Spleen (tissue), 11 donors: ENCODE measurements around the gene NANS. TPM values are rescaled to one million over a fixed set of nuclear protein-coding genes. Genes with fewer than 3 reads are reported as not detected.
A peak's percentile ranks its signal among the peaks of the same experiment; 100 is the strongest.

Experiments used
- DNase-seq: peaks from one replicate; pipeline ENCODE4 v3.0.0-alpha.2; 2020
- H3K27ac ChIP-seq, 8 donors: fragments of 200-600 bp; sonication (generic) in 7 of 8; 1 replicate in 4 of 8; 2 replicates in 4 of 8; pipeline versions ENCODE4 v1.5.0 to v1.8.0; 2016 to 2021; ENCODE audit warnings: inconsistent platforms in 4 of 8, mild to moderate bottlenecking in 4 of 8, moderate library complexity in 1 of 8
- H3K27me3 ChIP-seq, 7 donors: fragments of 200-600 bp; sonication (generic) in 6 of 7; replicated peaks in 1 of 7; 1 replicate in 4 of 7; 2 replicates in 3 of 7; pipeline versions ENCODE4 v1.5.0 to v1.8.0; 2016 to 2021; ENCODE audit warnings: inconsistent platforms in 3 of 7, mild to moderate bottlenecking in 1 of 7
- H3K36me3 ChIP-seq, 6 donors: fragments of 200-600 bp; sonication (generic) in 5 of 6; 1 replicate in 4 of 6; 2 replicates in 2 of 6; pipeline versions ENCODE4 v1.5.0 to v1.8.0; 2016 to 2021; ENCODE audit warnings: inconsistent platforms in 2 of 6
- H3K4me1 ChIP-seq, 6 donors: fragments of 200-600 bp; sonication (generic) in 5 of 6; 1 replicate in 3 of 6; 2 replicates in 3 of 6; pipeline versions ENCODE4 v1.5.0 to v1.8.0; 2016 to 2021; ENCODE audit warnings: inconsistent platforms in 3 of 6
- H3K4me3 ChIP-seq, 8 donors: fragments of 200-600 bp; sonication (generic) in 7 of 8; 1 replicate in 4 of 8; 2 replicates in 4 of 8; pipeline versions ENCODE4 v1.5.0 to v1.8.0; 2016 to 2021; ENCODE audit warnings: inconsistent platforms in 4 of 8, mild to moderate bottlenecking in 4 of 8, moderate library complexity in 2 of 8
- H3K9me3 ChIP-seq, 8 donors: fragments of 200-600 bp; sonication (generic) in 7 of 8; 1 replicate in 4 of 8; 2 replicates in 4 of 8; pipeline versions ENCODE4 v1.5.0 to v1.8.0; 2016 to 2021; ENCODE audit warnings: inconsistent platforms in 4 of 8
- POLR2A ChIP-seq, 3 donors: fragments of 450-650 bp; IDR thresholded peaks; one replicate each; pipeline ENCODE4 v1.5.1; 2017; ENCODE audit warnings: antibody characterized with exemption in 3 of 3, mild to moderate bottlenecking in 1 of 3
- POLR2AphosphoS5 ChIP-seq, 3 donors: sonication (generic); formaldehyde crosslinking; IDR thresholded peaks; one replicate each; pipeline ENCODE4 v1.5.1; 2017; ENCODE audit warnings: antibody characterized with exemption in 3 of 3
- WGBS, 5 donors: extraction: QIAGEN DNeasy Blood & Tissue Kit in 3 of 5; methylation state at CpG; one replicate each; pipeline versions ENCODE4 v1.1.5 to v1.1.7; 2013 to 2018; 5-methylcytosine and 5-hydroxymethylcytosine counted together
- intact Hi-C: fragments of 100-400 bp; cut with DNase I; formaldehyde crosslinking; loops from one replicate; pipeline ENCODE4 v1.15.0; 2023; ENCODE audit warnings: low total_unique reads
- polyA plus RNA-seq, 3 donors: library from polyadenylated mRNA; stranded (reverse); fragments of 200-250 nt; gene quantifications; one replicate each; pipeline ENCODE4 v1.2.1, GENCODE V29; 2013
- total RNA-seq, 7 donors: library from RNA; depleted of rRNA in 3 of 7; stranded (reverse); fragments of >200 nt in 3 of 7; fragmentation: NEBNext Ultra II Directional in 4 of 7; extraction: Animal tissue kit (Norgen Biotek cat#: 25700) in 4 of 7; gene quantifications; one replicate each; pipeline versions ENCODE4 v1.1.0 to v1.2.1, GENCODE V29; 2016 to 2021
- TF ChIP-seq, protein P1 (sequence below), 11 experiments: fragments of 200-600 bp in 7 of 11; fragments of 450-650 bp in 4 of 11; sonication (generic) in 4 of 11; IDR thresholded peaks in 8 of 11; conservative IDR thresholded peaks in 3 of 11; 1 replicate in 7 of 11; 2 replicates in 4 of 11; pipeline versions ENCODE4 v1.4.0 to v1.8.0; 2016 to 2021; ENCODE audit warnings: antibody characterized with exemption in 11 of 11, inconsistent platforms in 4 of 11, mild to moderate bottlenecking in 1 of 11
- donor health status: healthy with polysubstance abuse.
- donor health status: DM: no; HTN: no; CAD: no; lungs with moderate emphysema.
- donor health status: DM: no; HTN: no; CAD: no.
- donor health status: Bipolar disorder and iron deficiency.
- donor health status: healthy.
- donor health status: DM: no; HTN: no; CAD: no.
- donor health status: DM: yes; HTN: yes; CAD: no.

Gene NANS
- total and polyA plus RNA-seq, 10 donors: 30.6 to 87.3 (median 53.1) TPM

DNA sequence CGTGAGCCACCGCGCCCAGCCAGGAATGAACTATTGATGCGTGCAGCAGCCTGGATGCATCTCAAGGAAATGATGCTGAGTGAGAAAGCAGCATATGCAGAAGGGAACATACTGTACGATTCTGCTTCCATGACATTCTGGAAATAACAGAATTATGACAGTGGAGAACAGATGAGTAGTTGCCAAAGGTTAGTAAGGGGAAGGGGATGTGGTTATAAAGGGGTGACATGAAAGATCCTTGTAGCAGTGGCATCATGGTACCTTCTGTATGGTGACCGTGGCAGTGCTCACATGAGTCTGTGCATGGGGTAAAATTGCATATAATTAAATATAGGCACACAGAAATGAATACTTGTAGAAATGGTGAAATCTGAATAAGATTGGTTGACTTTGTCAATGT lies 13.0 kb downstream of the NANS start:
- H3K27me3 ChIP-seq: no peaks in the 10 kb centered on the region
- no peaks in the 10 kb centered on the region for H3K9me3 ChIP-seq
- WGBS, 5 donors: 89 to 96% (median 93%) methylated on average over 6 of the region's 6 CpGs
- peaks cover 1 to 27% (median 11%) of the 10 kb centered on the region in 6 donors for H3K4me1 ChIP-seq
- intact Hi-C loops: no loop called here
- DNase-seq: peak; percentile 1
- H3K36me3 ChIP-seq: peaks cover 0 to 73% (median 18%) of the 10 kb centered on the region in 6 donors
- H3K27ac ChIP-seq: no peak overlapping the region
- H3K4me3 ChIP-seq: no peak overlapping the region
- TF ChIP-seq, protein P1, sequence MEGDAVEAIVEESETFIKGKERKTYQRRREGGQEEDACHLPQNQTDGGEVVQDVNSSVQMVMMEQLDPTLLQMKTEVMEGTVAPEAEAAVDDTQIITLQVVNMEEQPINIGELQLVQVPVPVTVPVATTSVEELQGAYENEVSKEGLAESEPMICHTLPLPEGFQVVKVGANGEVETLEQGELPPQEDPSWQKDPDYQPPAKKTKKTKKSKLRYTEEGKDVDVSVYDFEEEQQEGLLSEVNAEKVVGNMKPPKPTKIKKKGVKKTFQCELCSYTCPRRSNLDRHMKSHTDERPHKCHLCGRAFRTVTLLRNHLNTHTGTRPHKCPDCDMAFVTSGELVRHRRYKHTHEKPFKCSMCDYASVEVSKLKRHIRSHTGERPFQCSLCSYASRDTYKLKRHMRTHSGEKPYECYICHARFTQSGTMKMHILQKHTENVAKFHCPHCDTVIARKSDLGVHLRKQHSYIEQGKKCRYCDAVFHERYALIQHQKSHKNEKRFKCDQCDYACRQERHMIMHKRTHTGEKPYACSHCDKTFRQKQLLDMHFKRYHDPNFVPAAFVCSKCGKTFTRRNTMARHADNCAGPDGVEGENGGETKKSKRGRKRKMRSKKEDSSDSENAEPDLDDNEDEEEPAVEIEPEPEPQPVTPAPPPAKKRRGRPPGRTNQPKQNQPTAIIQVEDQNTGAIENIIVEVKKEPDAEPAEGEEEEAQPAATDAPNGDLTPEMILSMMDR (IDR thresholded peaks at IDR 0.05 in 8 of 11, conservative IDR thresholded peaks at IDR 0.05 in 3 of 11): no peak
- TF ChIP-seq POLR2AphosphoS5 (IDR thresholded peaks at IDR 0.05) (peak in 1 of 3 donors; percentile 8), POLR2A (IDR thresholded peaks at IDR 0.05) (no peak)

DNA sequence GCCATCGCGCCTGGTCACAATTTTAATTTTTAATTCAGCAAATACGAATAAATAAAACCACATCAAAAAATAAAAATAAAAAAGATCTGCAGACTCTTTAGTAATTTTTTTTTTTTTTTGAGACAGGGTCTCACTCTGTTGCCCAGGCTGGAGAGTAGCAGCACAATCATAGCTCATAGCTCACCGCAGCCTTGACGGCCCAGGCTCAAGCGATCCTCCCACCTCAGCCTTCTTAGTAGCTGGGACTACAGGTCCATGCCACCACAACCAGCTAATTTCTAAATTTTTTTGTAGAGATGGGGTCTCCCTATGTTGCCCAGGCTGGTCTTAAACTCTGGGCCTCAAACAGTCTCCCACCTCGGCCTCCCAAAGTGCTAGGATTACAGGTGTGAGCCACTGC lies 14.2 kb downstream of the NANS start:
- no peaks in the 10 kb centered on the region for H3K9me3 ChIP-seq
- no peak for TF ChIP-seq POLR2AphosphoS5 (IDR thresholded peaks at IDR 0.05)
- no peak for TF ChIP-seq POLR2A (IDR thresholded peaks at IDR 0.05)
- TF ChIP-seq, protein P1 (IDR thresholded peaks at IDR 0.05 in 8 of 11, conservative IDR thresholded peaks at IDR 0.05 in 3 of 11): no peak
- peak; percentile 11 for DNase-seq
- intact Hi-C loops: loop anchor here (5.0 to 10.0 kb wide), 2 partner anchors 124 to 192 kb away; partner anchors contain the start of gene CORO2A
- H3K36me3 ChIP-seq: peaks cover 0 to 61% (median 9%) of the 10 kb centered on the region in 6 donors
- 94 to 100% (median 96%) methylated on average over 7 of the region's 7 CpGs for WGBS, 5 donors
- H3K27me3 ChIP-seq: no peaks in the 10 kb centered on the region
- H3K27ac ChIP-seq: no peak overlapping the region
- H3K4me3 ChIP-seq: no peak overlapping the region
- peaks cover 12 to 39% (median 23%) of the 10 kb centered on the region in 6 donors for H3K4me1 ChIP-seq

DNA sequence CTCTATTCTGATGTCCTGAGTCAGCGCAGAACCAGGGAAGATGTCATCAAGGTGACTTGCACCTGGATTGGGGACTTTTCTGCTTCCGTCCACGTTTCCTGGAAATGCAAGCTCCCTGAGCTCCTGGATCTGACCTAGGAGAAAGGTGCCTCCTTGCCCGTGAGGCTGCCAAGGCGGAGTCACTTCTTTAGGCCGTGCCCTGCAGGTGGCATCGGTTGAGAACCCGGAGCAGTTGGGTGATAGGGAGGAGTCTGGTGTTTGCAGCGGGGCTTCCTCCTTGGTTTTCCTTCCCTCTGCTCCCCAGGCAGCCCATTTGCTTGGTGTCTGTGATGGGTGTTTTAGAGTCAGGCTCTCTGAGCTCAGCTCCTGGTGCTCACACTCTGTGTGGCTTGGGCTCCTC lies 15.2 kb downstream of the NANS start:
- TF ChIP-seq POLR2A (IDR thresholded peaks at IDR 0.05): no peak
- TF ChIP-seq, protein P1 (IDR thresholded peaks at IDR 0.05 in 8 of 11, conservative IDR thresholded peaks at IDR 0.05 in 3 of 11): no peak
- TF ChIP-seq POLR2AphosphoS5 (IDR thresholded peaks at IDR 0.05): no peak
- Histone ChIP-seq H3K27ac (no peak overlapping the region), H3K9me3 (no peaks in the 10 kb centered on the region), H3K36me3 (peaks cover 0 to 55% (median 3%) of the 10 kb centered on the region in 6 donors), H3K4me3 (no peak overlapping the region), H3K4me1 (peaks cover 12 to 48% (median 28%) of the 10 kb centered on the region in 6 donors), H3K27me3 (no peaks in the 10 kb centered on the region)
- intact Hi-C loops: loop anchor here (5.0 to 10.0 kb wide), 2 partner anchors 123 to 191 kb away; partner anchors contain the start of gene CORO2A
- DNase-seq: peak; percentile 62
- WGBS, 5 donors: 47 to 85% (median 77%) methylated on average over 9 of the region's 9 CpGs

DNA sequence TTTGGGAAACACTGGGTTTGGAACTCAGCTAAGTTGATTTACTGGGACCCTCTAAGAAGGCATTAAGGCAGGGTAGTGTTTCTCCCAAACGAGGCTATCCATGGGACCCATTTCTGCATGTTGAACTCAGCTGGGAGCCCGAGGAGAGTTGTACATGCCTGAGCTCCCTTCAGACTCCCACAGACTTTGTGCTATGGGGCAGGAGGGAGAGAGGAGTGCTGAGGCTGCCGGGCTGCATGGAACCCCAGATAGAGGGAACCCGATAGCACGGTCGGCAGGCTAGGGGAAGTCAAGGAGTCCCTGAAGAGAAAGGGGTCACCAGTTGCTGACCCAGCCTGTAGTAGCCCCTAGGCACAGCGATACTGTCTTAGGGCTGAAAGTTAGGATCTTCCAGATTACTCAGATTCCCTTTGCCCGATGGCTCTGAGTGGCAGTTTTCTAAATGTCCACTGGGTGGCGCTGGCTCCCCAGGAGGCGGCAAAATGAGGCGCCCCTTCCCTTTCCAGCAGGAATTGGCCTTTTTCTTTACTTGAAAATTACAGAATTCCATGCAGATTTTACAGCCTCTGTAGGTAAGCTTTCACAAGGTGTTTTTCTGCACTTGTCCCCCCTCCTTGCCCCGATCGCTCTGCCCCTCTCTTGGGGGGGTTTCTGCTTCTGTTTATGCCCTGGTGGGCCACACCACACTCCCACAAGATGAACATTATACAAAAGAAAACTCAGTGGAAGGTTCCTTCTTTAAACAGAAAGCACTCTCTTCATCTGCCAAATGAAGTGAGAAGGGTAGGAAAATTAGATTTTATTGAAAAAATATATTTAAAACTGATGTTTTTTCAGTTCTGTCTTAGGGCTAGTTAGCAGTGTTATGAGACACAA lies 17.8 kb downstream of the NANS start:
- no peak overlapping the region for H3K4me3 ChIP-seq
- no peaks in the 10 kb centered on the region for H3K27me3 ChIP-seq
- H3K9me3 ChIP-seq: no peaks in the 10 kb centered on the region
- intact Hi-C loops: loop anchor here (5.0 to 10.0 kb wide), 2 partner anchors 120 to 188 kb away; partner anchors contain the start of gene CORO2A
- peaks cover 0 to 59% (median 23%) of the 10 kb centered on the region in 6 donors for H3K36me3 ChIP-seq
- peak; percentile 89 for DNase-seq
- H3K27ac ChIP-seq: peak overlapping the region; percentile 19 to 77 (median 54)
- 38 to 41% (median 38%) methylated on average over 12 to 13 of the region's 13 CpGs for WGBS, 5 donors
- TF ChIP-seq, protein P1 (IDR thresholded peaks at IDR 0.05 in 8 of 11, conservative IDR thresholded peaks at IDR 0.05 in 3 of 11): peak; percentile 81 to 97 (median 94)
- no peak for TF ChIP-seq POLR2A (IDR thresholded peaks at IDR 0.05)
- peak in 1 of 3 donors; percentile 31 for TF ChIP-seq POLR2AphosphoS5 (IDR thresholded peaks at IDR 0.05)
- peaks cover 12 to 48% (median 28%) of the 10 kb centered on the region in 6 donors for H3K4me1 ChIP-seq
